ENCODE measurements around the gene USP22.

USP22 gene

GRCh38 chr17:21030375-21030774 lies 12.4 kb downstream of the USP22 start:
- H4K20me1 ChIP-seq (ENCODE audit: control insufficient read depth, insufficient read depth, low read depth, low read length): peaks cover 75% of the 10 kb centered on the region
- TF ChIP-seq EZH2phosphoT487 (IDR thresholded peaks at IDR 0.05; ENCODE audit: borderline replicate concordance, low read length): no peak
- no peak for TF ChIP-seq CTCF (IDR thresholded peaks at IDR 0.05; ENCODE audit: low read depth, low read length, poor library complexity, severe bottlenecking)
- H3K4me3 ChIP-seq (ENCODE audit: low read length): no peak overlapping the region
- no peak overlapping the region for H3K27ac ChIP-seq (ENCODE audit: low read depth, low read length)
- no peaks in the 10 kb centered on the region for H3K9me3 ChIP-seq (ENCODE audit: control insufficient read depth, insufficient read depth, low read length)
- H3K36me3 ChIP-seq (ENCODE audit: control insufficient read depth, low read length): peaks cover 99% of the 10 kb centered on the region
- peaks cover 13% of the 10 kb centered on the region; the same call in 1 of the 2 replicates for H3F3A ChIP-seq (ENCODE audit: control insufficient read depth, insufficient read depth)
- H3K27me3 ChIP-seq (ENCODE audit: control insufficient read depth, low read length): no peaks in the 10 kb centered on the region
- H3K4me1 ChIP-seq (ENCODE audit: control insufficient read depth, low read length): peaks cover 29% of the 10 kb centered on the region
- H3K79me2 ChIP-seq (ENCODE audit: control insufficient read depth, low read length): peaks cover 100% of the 10 kb centered on the region
- H3K9me2 ChIP-seq (replicated peaks; ENCODE audit: control insufficient read depth, low read length): no peaks in the 10 kb centered on the region
- H3K4me2 ChIP-seq (ENCODE audit: low read length): no peak overlapping the region

- H4K20me1 ChIP-seq (ENCODE audit: control insufficient read depth, insufficient read depth, low read depth, low read length): peaks cover 68% of the 10 kb centered on the region
- TF ChIP-seq EZH2phosphoT487 (IDR thresholded peaks at IDR 0.05; ENCODE audit: borderline replicate concordance, low read length) (no peak), CTCF (IDR thresholded peaks at IDR 0.05; ENCODE audit: low read depth, low read length, poor library complexity, severe bottlenecking) (no peak)
- peaks cover 20% of the 10 kb centered on the region for H3K4me1 ChIP-seq (ENCODE audit: control insufficient read depth, low read length)
- H3K4me2 ChIP-seq (ENCODE audit: low read length): no peak overlapping the region
- H3K4me3 ChIP-seq (ENCODE audit: low read length): no peak overlapping the region
- H3K27me3 ChIP-seq (ENCODE audit: control insufficient read depth, low read length): no peaks in the 10 kb centered on the region
- peaks cover 99% of the 10 kb centered on the region for H3K36me3 ChIP-seq (ENCODE audit: control insufficient read depth, low read length)
- H3F3A ChIP-seq (ENCODE audit: control insufficient read depth, insufficient read depth): peaks cover 12% of the 10 kb centered on the region; the same call in 1 of the 2 replicates
- H3K79me2 ChIP-seq (ENCODE audit: control insufficient read depth, low read length): peaks cover 100% of the 10 kb centered on the region
- H3K27ac ChIP-seq (ENCODE audit: low read depth, low read length): no peak overlapping the region
- H3K9me2 ChIP-seq (replicated peaks; ENCODE audit: control insufficient read depth, low read length): no peaks in the 10 kb centered on the region
- H3K9me3 ChIP-seq (ENCODE audit: control insufficient read depth, insufficient read depth, low read length): no peaks in the 10 kb centered on the region
Measured at GRCh38 chr17:21029515-21029914, 13.3 kb downstream of the USP22 start.

GRCh38 chr17:21029036-21029435 lies 13.8 kb downstream of the USP22 start:
- no peak overlapping the region for H3K27ac ChIP-seq (ENCODE audit: low read depth, low read length)
- no peak for TF ChIP-seq EZH2phosphoT487 (IDR thresholded peaks at IDR 0.05; ENCODE audit: borderline replicate concordance, low read length)
- TF ChIP-seq CTCF (IDR thresholded peaks at IDR 0.05; ENCODE audit: low read depth, low read length, poor library complexity, severe bottlenecking): no peak
- H3F3A ChIP-seq (ENCODE audit: control insufficient read depth, insufficient read depth): peaks cover 9% of the 10 kb centered on the region; the same call in 1 of the 2 replicates
- H4K20me1 ChIP-seq (ENCODE audit: control insufficient read depth, insufficient read depth, low read depth, low read length): peaks cover 63% of the 10 kb centered on the region
- no peak overlapping the region for H3K4me2 ChIP-seq (ENCODE audit: low read length)
- no peaks in the 10 kb centered on the region for H3K9me2 ChIP-seq (replicated peaks; ENCODE audit: control insufficient read depth, low read length)
- no peaks in the 10 kb centered on the region for H3K27me3 ChIP-seq (ENCODE audit: control insufficient read depth, low read length)
- peaks cover 100% of the 10 kb centered on the region for H3K79me2 ChIP-seq (ENCODE audit: control insufficient read depth, low read length)
- H3K36me3 ChIP-seq (ENCODE audit: control insufficient read depth, low read length): peaks cover 99% of the 10 kb centered on the region
- no peaks in the 10 kb centered on the region for H3K9me3 ChIP-seq (ENCODE audit: control insufficient read depth, insufficient read depth, low read length)
- H3K4me3 ChIP-seq (ENCODE audit: low read length): no peak overlapping the region
- peaks cover 15% of the 10 kb centered on the region for H3K4me1 ChIP-seq (ENCODE audit: control insufficient read depth, low read length)

All from DOHH2 (cell line).